Measurements from ENCODE around the gene DNHD1.

GRCh38 chr11:6485661-6486060, 11.4 kb upstream of the DNHD1 start:
- TF ChIP-seq SUZ12 (IDR thresholded peaks at IDR 0.05; ENCODE audit: low read length) (no peak), CEBPB (IDR thresholded peaks at IDR 0.05; ENCODE audit: low read depth, low read length) (no peak), SRF (IDR thresholded peaks at IDR 0.05; ENCODE audit: low read depth, low read length) (no peak), TAF7 (optimal IDR thresholded peaks at IDR 0.05; ENCODE audit: borderline replicate concordance, low read depth, low read length) (no peak), FOSL1 (IDR thresholded peaks at IDR 0.05; ENCODE audit: insufficient read depth, low read depth, low read length) (no peak), YY1 (IDR thresholded peaks at IDR 0.05; ENCODE audit: low read depth, low read length) (no peak), RXRA (IDR thresholded peaks at IDR 0.05; ENCODE audit: insufficient read depth, low read depth, low read length) (no peak), POLR2AphosphoS5 (IDR thresholded peaks at IDR 0.05; ENCODE audit: low read depth, low read length) (no peak), KDM1A (IDR thresholded peaks at IDR 0.05; ENCODE audit: borderline replicate concordance, low read length) (no peak)
- TF ChIP-seq, protein P1, sequence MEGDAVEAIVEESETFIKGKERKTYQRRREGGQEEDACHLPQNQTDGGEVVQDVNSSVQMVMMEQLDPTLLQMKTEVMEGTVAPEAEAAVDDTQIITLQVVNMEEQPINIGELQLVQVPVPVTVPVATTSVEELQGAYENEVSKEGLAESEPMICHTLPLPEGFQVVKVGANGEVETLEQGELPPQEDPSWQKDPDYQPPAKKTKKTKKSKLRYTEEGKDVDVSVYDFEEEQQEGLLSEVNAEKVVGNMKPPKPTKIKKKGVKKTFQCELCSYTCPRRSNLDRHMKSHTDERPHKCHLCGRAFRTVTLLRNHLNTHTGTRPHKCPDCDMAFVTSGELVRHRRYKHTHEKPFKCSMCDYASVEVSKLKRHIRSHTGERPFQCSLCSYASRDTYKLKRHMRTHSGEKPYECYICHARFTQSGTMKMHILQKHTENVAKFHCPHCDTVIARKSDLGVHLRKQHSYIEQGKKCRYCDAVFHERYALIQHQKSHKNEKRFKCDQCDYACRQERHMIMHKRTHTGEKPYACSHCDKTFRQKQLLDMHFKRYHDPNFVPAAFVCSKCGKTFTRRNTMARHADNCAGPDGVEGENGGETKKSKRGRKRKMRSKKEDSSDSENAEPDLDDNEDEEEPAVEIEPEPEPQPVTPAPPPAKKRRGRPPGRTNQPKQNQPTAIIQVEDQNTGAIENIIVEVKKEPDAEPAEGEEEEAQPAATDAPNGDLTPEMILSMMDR (IDR thresholded peaks at IDR 0.05; ENCODE audit: control extremely low read depth in 1 of 3, insufficient read depth in 1 of 3, low read depth in 1 of 3, low read length in 3 of 3) = no peak

Measured in H1 (cell line).